ENCODE measurements around the gene S100A13.

The S100A13 gene

GRCh38 chr1:153573351-153573750 lies 54.0 kb downstream of the S100A13 start:
- DNase-seq (ENCODE audit: low read depth in 1 of 2, low spot score in 1 of 2): no peak

GRCh38 chr1:153572569-153573015 lies 54.7 kb downstream of the S100A13 start:
- peak; percentile 15 to 39 for DNase-seq (ENCODE audit: low read depth in 1 of 2, low spot score in 1 of 2)

GRCh38 chr1:153571706-153572105 lies 55.6 kb downstream of the S100A13 start:
- no peak for DNase-seq (ENCODE audit: low read depth in 1 of 2, low spot score in 1 of 2)

- DNase-seq (ENCODE audit: low read depth in 1 of 2, low spot score in 1 of 2): no peak
Observed at GRCh38 chr1:153570874-153571273, 56.4 kb downstream of the S100A13 start.

GRCh38 chr1:153569465-153569864 lies 57.8 kb downstream of the S100A13 start:
- DNase-seq (ENCODE audit: low read depth in 1 of 2, low spot score in 1 of 2): no peak

Measured in activated CD4-positive, alpha-beta T cell treated with anti-CD3 and anti-CD28 coated beads, Interleukin-2, amount 50 U/mL, for 24 hours (primary cell).